ENCODE measurements around the gene DPM1.

DPM1 gene

GRCh38 chr20:50924261-50924920 is 33.9 kb downstream of the DPM1 start:
- no peak for TF ChIP-seq CTCF (IDR thresholded peaks at IDR 0.05)

GRCh38 chr20:50921803-50922501 is 36.4 kb downstream of the DPM1 start:
- TF ChIP-seq CTCF (IDR thresholded peaks at IDR 0.05): no peak

DNA sequence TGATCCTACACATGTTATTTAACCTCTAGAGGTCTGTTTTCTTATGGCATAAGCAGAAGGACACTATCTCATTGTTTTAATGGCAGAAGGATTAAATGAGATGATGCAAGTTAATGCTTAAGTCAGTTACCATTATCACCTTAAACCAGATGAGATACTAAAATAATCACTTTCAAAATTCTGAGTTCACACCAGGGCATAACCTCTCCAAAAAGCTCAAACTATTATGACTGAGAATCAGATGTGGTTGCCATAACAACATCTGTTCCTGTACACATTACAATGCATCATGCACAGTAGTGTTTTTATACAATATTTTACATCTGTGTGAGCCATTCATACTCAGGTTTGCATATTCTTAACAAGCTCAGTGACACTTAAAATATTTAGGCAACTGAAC is 37.3 kb downstream of the DPM1 start:
- TF ChIP-seq CTCF (IDR thresholded peaks at IDR 0.05): no peak

DNA sequence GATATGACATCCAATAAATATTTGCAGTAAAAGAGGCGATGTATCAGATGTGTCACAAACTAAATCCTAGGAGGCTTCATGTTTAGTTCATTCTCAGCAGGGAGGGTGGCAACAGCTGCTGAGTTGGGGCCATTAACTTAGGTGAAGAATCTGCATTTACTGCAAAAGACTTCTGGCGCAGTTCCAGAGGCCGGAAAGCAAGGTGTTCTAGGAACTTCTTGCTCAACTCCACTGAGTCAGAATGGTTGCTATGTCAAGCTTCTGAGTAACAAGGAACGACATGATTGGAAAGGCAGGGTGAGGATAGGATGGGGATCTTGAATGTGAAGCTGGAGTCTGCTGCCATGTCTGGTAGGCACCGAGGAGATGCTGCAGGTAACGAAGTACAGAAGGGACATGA is 38.8 kb downstream of the DPM1 start:
- TF ChIP-seq CTCF (IDR thresholded peaks at IDR 0.05): no peak

GRCh38 chr20:50918403-50918802 is 39.9 kb downstream of the DPM1 start:
- TF ChIP-seq CTCF (IDR thresholded peaks at IDR 0.05): no peak

DNA sequence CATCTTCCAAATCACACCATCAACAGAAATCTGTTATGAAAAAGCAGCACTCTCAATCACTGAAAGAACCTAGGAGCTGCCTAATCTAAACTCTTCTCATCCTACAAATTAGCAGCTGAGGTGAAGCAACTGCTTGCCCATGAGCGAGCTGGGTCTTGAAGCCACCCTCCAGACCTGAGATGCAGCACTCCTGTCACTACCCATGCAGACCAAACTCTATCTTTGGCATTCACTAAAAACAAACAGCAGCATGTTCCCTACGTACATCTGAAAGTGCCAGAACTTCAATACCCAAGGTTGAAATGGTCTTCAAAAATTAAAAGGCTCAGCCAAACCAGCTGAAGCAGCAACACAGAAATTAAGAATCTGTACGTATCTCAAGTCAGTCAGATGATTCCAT is 41.4 kb downstream of the DPM1 start:
- no peak for TF ChIP-seq CTCF (IDR thresholded peaks at IDR 0.05)

DNA sequence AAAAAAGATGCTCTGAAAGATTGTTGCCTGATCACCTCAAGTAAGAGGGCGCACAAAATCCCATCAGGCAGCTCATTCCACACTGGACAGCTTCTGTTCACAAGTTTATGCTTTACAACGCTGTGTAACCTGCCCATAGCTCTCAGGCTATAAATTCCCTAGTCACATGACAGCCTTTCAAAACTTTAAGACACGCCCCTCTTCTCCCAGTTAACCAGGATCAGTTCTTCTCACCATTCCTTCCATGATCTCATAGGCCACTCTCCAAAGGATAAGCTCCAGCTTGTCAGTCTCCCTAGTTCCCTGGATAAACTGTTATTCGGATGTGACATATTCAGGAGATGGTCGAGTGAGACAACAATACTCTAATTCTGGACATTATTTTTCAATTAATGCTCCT is 42.1 kb downstream of the DPM1 start:
- no peak for TF ChIP-seq CTCF (IDR thresholded peaks at IDR 0.05)
